GM18873 (cell line): ENCODE measurements around the gene TRIM67.
"Not testable (repeated sequence)": the region's sequence is repeated elsewhere in the genome, so short reads cannot be mapped to it uniquely, and the experiment has no call there.

Source experiments
- ATAC-seq: cut with Tn5 transposase; IDR thresholded peaks from one replicate; pipeline ENCODE4 v1.9.1; 2021; ENCODE audit warnings: mild to moderate bottlenecking, moderate library complexity, moderate number of reproducible peaks; ENCODE audit not compliant: unreplicated experiment, low FRiP score

Gene TRIM67

DNA sequence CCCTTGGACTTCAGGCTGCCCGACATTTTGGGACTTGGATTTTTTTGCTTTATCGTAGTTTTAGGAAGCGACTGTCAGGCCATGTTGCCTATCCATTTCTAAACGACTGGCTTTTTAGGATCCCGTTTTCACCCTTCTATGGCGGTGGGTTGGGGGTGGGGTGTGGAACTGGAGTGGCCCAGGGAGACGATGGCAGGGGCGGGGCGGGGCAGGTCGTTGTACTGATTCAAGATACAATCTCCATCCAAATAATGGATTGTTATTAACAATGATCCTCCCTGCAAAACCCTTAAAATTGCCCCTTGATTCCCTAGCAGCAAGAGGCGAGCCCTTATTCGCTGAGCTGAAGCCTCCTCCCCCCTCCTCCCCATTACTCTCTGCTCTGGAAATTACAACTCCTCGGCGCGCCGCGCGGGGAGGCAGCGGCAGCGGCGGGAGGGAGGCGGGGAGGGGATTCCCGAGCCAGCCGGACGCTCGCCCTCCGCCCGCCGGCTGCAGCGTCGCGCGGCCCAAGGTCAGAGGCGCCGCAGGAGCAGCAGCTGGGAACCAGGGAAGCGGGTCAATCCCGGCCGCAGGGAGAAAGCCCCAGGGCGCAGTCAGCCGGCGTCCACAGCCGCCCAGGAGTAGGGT lies at the start of gene TRIM67:
TSS of gene TRIM67 (plus strand) at position 392 of the 630 bp plus-strand sequence. CDS start 912 bp downstream, outside the sequence.
- ATAC-seq, result no peak

DNA sequence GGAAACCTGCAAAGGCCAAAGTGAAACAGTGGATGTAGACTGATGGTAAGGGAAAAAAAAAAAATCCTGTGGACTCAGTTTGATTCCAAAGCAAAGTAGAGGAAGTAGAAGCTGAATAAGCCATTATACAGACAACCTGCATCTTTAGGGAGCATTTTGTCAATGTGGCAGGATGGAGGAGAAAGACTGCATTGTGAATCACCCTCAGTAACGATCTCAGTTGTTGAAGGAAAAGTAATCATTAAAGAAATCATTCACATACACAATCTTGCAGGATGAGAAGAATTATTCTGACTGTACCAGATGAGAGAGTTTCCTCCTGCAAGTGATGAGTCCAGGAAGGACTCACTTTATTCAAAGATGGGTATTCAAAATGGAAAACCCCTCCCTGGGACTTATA lies 45.1 kb upstream of the TRIM67 start:
- ATAC-seq, result no peak

DNA sequence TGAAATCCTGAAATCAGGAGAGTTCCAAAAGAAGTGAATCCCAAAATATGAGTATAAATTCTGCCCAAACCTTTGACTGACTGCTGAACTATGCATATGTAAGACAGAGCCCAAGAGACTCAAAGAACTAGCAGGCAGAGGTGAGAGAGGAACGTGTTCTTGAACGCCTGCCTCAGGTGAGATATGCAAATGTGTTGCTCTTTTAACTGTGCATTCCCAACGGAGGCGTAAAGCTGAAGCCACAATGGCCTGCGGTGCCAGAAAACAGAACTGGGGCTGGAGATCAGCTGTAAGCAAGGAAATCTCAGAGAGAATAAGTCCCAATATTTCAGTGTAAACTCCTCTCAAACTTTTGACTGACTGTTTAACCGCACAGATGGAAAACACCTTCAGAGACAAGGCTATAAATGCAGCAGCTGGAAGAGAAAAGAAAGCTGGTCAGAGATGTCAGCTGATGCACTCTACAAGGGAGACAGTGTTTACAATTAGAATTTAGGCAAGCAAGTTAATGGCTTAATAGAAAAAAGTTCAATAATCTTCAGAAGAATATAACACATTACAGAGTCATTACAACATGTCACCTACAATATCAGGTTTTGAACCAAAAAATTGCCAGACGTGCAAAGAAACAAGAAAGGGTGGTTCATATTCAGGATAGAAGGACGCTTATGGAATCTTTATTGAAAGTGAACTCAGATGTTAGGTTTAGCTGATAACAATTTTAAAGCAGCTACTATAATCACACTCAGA lies 43.0 kb upstream of the TRIM67 start:
- ATAC-seq, result no peak

DNA sequence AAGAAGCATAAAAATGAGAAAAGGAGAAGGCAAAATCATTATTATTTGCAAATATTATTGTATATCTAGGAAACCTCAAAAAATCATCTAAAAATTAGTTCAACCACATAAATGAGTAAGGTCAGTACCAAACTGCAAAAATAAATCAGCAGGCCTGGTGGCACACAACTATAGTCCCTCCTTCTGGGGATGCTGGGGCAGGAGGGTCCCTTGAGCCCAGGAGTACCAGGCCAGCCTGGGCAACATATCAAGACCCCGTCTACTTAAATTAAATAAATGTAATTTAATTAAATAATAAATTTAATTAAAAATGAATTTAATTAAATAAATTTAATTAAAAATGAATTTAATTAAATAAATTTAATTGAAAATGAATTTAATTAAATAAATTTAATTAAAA lies 40.3 kb upstream of the TRIM67 start:
- ATAC-seq, result no peak

DNA sequence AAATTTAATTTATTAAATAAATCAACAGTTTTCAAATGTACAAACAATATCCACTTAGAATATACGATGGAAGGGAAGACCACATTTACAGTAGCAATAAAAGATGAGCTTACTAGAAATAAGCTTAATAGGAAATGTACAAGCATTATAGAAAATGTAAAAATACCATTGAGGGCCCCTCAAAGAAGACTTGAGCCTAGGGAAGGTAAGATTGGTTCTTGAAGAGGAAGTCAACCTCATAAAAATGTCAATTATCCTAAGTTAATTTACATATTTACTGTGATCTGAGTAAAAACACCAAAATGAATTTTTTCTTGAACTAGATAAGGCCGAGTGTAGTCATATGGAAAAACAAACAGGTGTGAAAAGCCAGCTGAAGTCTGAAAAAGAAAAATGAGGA lies 39.7 kb upstream of the TRIM67 start:
- ATAC-seq, result no peak

DNA sequence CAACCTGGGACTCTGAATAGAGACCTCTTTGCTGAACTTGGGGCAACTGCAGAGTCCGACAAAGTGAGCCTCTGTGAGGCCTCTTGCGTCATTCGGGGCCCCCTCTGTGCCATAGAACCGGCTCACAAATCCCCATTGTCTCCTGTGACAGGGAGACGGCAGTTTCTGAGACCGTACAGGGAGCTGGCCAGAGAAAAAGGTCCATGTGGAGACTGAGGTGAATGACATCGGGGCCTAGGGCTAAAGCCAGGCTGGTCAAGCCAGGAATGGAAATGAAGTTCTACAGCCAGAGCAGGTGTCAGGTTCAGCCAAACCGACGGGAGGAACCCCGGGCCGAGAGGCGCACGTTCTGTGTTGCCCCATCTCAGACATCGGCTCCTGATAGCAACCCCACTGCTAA lies 37.1 kb upstream of the TRIM67 start:
- ATAC-seq, result no peak

DNA sequence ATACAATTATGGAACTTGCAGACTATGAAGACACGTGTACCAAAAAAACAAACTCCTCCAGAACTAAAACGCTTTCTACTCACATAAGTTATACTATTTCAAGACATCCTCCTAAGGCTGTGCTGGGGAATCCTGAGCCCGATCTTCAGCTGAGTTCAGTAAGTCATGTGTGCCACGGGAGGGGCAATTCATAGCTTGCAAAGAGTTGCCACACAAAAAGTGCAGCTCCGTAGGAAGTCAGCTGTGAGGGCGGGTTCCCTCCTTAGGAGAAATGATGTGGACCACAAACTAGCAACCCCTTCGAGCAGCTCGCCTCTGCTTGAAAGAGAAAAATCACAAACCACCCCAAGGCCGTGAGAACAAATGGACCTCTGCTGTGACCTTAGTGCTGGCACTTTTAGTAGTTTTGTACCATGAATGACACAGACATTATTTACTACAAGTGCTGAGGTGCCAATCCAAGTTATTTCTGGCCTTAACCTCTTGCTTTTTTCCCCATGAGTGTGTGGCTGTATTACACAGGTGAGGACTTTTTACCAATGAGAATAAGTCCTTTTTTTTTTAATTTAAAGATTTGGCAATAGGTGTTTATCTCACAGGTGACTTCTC lies 35.8 kb upstream of the TRIM67 start:
- ATAC-seq, result no peak

DNA sequence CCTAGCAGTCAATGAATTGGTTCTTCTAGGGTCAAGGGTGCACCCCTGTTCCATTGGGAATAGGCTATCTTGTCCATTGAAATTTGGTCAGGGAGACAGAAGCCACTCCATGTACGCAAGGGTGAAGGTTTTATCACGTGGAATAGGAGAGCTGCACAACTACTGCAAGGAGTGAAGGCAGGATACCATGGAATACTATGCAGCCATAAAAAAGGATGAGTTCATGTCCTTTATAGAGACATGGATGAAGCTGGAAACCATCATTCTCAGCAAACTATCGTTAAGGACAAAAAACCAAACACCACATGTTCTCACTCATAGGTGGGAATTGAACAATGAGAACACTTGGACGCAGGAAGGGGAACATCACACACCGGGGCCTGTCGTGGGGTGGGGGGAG lies 34.8 kb upstream of the TRIM67 start:
- not testable (repeated sequence) for ATAC-seq

DNA sequence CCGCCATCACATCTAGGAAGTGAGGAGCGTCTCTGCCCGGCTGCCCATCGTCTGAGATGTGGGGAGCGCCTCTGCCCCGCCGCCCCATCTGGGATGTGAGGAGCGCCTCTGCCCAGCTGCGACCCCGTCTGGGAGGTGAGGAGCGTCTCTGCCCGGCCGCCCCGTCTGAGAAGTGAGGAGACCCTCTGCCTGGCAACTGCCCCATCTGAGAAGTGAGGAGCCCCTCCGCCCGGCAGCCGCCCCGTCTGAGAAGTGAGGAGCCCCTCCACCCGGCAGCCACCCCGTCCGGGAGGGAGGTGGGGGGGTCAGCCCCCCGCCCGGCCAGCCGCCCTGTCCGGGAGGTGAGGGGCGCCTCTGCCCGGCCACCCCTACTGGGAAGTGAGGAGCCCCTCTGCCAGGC lies 33.4 kb upstream of the TRIM67 start:
- ATAC-seq, result not testable (repeated sequence)

DNA sequence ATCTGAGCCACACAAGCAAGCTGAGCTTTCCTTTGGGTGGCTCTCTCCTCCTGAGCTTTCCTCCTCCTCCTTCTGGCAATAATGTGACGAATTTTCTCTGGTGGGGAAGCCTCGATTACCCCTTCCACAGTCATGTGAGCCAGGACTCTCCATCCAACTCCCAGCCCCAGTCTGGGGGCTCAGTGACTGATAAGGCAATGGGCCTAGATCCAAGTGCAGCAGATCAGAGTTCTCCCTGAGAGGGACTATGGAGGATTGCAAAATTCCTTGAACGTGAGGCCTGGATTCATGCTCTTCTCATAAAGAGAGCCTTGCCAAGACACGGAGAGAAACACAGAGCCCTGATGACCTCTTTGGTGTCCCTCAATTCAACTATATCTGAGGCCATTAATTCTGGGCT lies 31.3 kb upstream of the TRIM67 start:
- no peak for ATAC-seq

DNA sequence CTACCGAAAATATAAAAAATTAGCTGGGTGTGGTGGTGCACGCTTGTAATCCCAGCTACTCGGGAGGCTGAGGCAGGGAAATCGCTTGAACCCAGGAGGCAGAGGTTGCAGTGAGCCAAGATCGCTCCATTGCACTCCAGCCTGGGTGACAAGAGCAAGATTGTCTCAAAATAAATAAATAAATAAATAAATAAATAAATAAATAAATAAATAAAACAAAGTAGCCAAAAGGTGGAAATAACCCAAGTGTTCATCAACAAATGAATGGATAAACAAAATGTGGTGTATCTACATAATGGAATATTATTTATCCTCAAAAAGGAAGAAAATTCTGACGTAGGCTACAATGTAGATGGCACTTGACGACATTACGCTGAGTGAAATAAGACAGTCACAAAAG lies 29.3 kb upstream of the TRIM67 start:
- not testable (repeated sequence) for ATAC-seq

DNA sequence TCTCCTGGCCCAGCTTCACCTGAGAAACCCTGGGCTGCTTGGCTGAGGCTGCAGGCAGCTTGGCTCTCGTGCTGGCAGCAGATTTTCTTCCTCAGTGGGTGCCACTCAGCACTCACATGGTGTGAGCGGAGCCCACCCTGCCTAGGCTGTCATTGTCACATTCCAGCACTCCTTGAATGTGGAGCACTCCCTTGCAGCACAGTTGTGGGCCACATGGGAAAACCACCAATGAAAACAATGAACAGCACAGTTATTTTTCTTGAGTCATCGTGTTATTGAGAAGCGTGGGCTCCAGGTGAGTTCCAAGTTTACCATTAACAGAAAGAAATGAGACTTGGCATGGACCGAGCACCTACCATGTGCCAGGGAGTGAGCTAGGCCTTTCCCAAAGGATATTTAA lies 27.2 kb upstream of the TRIM67 start:
- no peak for ATAC-seq

DNA sequence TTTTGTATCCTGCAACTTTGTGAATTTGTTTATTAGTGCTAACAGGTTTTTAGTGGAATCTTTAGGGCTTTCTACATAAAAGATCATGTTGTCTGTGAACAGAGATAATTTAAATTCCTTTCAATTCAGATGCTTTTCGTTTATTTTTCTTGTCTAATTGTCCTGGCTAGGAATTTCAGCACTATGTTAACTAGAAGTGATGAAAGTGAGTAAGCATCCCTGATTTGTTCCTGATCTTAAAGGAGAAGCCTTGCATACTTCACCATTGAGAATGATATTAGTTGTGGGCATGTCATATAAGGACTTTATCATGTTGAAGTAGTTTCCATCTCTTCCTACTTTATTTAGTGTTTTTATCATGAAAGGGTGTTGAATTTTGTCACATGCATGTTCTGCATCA lies 23.6 kb upstream of the TRIM67 start:
- no peak for ATAC-seq

DNA sequence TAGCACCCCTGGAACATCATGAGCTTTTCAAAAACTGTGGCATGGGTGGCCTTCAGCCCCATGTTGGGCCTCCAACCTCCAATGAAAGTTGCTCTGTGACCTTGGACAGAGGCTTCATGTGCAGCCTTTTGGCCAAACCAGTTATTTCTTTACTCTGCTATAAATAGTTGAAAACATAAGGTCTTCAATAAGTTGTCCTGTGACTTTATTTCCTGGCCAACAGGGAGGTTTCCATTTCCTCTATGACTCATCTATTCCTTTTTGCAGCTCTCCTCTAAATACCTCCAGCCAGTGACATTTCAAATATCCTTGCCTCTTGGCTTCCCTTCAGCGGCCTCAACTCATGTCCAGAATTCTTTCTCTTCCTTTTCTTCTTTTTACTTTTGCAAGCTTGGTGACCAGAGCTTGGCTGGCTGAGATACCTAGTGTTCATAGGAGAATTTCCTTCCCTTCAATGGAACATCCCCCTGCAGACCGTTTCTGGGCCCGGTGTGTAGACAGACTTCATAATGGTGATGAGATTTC lies 22.7 kb upstream of the TRIM67 start:
- no peak for ATAC-seq

DNA sequence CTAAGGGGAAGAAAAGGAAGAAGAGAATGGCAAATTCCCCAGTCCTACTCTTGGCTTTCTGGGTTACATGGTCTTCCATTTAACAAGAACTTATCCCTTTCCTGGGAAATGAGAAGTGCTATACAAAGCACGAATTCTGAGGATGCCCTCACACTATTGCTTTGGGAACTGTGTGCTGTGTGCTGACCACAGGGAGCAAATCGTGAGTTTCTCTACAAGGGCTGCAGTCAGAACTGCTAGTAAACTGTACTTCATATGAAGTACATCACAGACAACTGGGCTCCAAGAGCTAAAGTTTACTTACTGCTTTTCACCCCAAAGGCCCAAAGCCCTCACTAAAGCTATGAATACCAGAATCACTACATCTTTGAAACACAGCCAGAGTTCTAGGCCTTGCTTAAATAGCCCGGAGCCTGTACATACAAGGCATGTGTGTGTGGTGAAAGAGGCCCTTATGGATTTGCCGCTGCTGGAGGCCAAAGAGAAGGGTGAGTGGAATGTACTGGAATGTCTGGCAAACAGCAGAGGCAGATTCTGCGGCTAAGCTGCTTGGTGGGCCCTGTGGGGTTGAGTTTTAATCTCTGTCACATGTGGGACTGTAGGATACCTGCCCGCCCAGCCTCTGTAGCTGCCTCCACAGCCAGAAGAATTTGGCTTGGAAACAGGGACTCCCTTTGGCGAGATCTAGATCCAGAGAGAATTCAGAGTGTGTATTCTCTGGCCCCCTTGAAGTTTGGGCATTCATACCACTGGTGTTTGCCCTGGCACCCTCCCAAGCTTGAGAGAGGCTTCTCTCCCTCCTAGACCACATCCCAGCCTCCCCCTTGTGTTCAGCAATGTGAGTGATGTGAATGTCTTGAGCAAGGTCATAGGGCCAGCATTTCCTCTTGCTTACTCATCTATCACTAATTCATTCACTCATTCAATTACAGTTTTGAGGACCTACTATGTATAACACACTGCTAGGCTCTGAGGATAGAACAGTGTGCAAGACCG lies 21.9 kb upstream of the TRIM67 start:
- no peak for ATAC-seq

DNA sequence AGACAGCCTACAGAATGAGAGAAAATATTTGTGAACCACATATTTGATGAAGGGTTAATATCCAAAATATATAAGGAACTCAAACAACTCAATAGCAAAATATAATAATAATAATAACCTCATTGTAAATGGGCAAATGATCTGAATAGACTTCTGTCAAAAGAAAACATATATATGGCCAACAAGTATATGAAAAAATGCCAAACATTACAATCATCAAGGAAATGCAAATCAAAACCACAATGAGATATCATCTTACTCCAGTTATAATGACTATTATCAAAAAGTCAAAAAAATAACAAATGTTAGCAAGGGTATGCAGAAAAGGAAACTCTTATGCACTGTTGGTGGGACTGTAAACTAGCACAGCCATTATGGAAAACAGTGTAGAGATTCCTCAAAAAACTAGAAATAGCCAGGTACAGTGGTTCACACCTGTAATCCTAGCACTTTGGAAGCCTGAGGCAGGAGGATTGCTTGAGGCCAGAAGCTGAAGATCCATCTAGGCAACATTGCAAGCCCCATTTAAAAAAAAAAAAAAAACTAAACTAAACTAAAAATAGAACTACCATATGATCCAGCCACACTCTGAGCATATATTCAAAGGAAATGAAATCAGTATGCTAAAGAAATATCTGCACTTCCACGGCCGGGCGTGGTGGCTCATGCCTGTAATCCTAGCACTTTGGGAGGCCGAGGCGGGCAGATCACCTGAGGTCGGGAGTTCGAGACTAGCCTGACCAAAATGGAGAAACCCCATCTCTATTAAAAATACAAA lies 17.3 kb upstream of the TRIM67 start:
- ATAC-seq, result no peak

DNA sequence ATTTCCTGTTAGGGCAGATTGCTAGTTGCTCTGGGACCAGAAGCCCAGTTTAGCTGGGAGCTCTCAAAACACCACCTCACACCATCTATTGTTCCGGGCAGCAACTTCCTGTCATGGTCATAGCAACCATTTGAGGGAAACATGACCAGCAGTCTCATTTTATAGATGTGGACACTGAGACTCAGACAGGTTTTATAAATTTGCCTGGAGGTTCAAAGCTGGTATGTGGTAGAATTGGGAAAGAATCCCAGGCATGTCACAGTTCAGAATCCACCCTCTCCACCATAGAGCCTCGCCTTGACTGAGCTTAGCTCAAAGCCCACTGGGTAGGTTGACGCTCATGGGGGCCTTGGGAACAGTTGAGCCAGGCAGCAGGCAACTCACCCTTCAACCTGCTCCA lies 14.0 kb upstream of the TRIM67 start:
- no peak for ATAC-seq

DNA sequence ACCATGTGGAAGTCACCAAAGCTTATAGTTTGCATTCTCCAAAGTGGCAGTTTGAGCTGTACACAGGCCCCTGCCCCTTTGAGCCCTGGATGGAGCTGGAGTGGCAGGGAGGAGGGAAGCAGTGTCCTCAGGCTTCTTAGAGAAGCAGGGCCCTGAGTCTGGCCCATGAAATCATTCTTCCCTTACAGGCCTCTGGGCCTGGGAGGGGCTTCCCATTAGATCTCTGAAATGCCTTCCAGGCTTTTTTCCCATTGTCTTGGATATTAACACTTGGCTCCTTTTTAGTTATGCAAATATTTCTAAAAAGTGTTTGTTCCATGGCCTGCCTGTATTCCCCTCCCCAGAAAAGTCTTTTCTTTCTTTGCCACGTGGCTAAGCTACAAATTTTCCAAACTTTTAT lies 10.0 kb upstream of the TRIM67 start:
- no peak for ATAC-seq

DNA sequence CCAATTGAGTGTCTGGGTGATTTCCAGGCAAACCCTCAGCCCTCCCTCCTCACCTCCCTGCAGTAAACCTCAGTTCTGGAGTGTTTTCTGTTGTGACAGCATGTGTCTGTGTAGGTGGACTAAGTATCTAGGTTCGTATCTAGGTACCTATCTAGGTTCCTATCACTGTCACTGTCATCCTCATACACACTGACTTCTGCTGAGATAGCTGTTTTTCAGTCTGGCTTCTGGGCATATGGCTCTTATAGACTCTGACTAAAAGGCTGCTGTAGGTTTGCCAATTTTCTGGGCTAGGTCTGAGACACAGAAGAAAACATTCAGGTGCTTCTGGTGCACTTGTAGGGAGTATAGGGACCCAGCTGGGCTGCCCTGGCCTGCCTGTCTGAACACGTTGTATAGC lies 8.1 kb upstream of the TRIM67 start:
- no peak for ATAC-seq

DNA sequence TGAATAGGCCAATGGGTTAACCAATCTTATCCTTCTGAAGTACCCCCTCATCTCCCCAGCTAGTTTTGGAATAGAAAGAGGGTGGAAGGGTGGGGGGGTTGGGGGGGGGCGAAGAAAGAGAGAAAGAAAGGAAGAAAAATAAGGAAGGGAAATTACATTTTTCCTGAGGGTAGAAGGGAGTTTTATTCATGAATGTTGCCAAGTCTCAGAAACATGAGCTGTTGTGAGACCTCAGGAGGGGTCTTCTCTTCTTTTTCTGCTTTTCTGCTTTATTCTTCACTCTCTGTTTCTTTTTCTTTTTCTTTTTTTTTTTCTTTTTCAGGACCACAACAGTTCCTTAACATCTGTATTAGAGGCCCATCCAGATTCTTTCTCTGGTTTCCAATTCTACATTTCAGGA lies 6.0 kb upstream of the TRIM67 start:
- ATAC-seq, result no peak
